ENCODE measurements around the gene RYR2.

- TF ChIP-seq CTCF (IDR thresholded peaks at IDR 0.05) (no peak), POLR2A (IDR thresholded peaks at IDR 0.05) (no peak)
Measured at GRCh38 chr1:237760951-237761350, 719.0 kb downstream of the RYR2 start.

Measured in heart left ventricle (tissue), 13 donors.